Hepatic stellate cell (primary cell): ENCODE data around the gene USF2.
"Not testable (repeated sequence)": the region's sequence is repeated elsewhere in the genome, so short reads cannot be mapped to it uniquely, and the experiment has no call there.

Experiments used
- DNase-seq: peaks from one replicate; pipeline ENCODE4 v3.0.0; 2011; ENCODE audit warnings: low spot score

The USF2 gene

GRCh38 chr19:35284153-35285094 is 15.7 kb downstream of the USF2 start:
- DNase-seq: no peak

- DNase-seq: no peak
These were observed 16.3 kb downstream of the USF2 start for GRCh38 chr19:35285095-35285449.

GRCh38 chr19:35285465-35285864 is 16.7 kb downstream of the USF2 start:
- not testable (repeated sequence) for DNase-seq

GRCh38 chr19:35286101-35286500 is 17.3 kb downstream of the USF2 start:
- DNase-seq: not testable (repeated sequence)

- no peak for DNase-seq
These were observed 19.0 kb downstream of the USF2 start for GRCh38 chr19:35287713-35288112.

- DNase-seq: no peak
These were observed 19.6 kb downstream of the USF2 start for GRCh38 chr19:35288331-35288730.

GRCh38 chr19:35288906-35289305 is 20.1 kb downstream of the USF2 start:
- no peak for DNase-seq

GRCh38 chr19:35290381-35291127 is 21.8 kb downstream of the USF2 start:
- no peak for DNase-seq

GRCh38 chr19:35291259-35291658 is 22.5 kb downstream of the USF2 start:
- no peak for DNase-seq

- no peak for DNase-seq
These were observed 23.2 kb downstream of the USF2 start, which contains the start of gene MAG for GRCh38 chr19:35291916-35292315. MAG (plus strand) TSS chr19:35292161; CDS start chr19:35295409, 3,248 bp downstream.

- DNase-seq: no peak
These were observed 23.9 kb downstream of the USF2 start for GRCh38 chr19:35292421-35293362.

GRCh38 chr19:35293363-35293739 is 24.6 kb downstream of the USF2 start:
- no peak for DNase-seq

GRCh38 chr19:35293808-35294207 is 25.0 kb downstream of the USF2 start:
- DNase-seq: no peak

GRCh38 chr19:35294328-35294727 is 25.6 kb downstream of the USF2 start:
- DNase-seq: no peak

GRCh38 chr19:35294859-35295791 is 26.4 kb downstream of the USF2 start:
- DNase-seq: no peak

GRCh38 chr19:35295792-35296462 is 27.2 kb downstream of the USF2 start:
- DNase-seq: no peak

GRCh38 chr19:35296644-35297514 is 28.1 kb downstream of the USF2 start:
- no peak for DNase-seq

GRCh38 chr19:35297515-35297848 is 28.7 kb downstream of the USF2 start:
- no peak for DNase-seq

GRCh38 chr19:35297922-35298321 is 29.2 kb downstream of the USF2 start:
- DNase-seq: no peak
